ENCODE measurements around the gene SNTG2.
"Not testable (repeated sequence)": the region's sequence is repeated elsewhere in the genome, so short reads cannot be mapped to it uniquely, and the experiment has no call there.

SNTG2 gene

GRCh38 chr2:1387954-1388725, 437.5 kb downstream of the SNTG2 start:
- DNase-seq = not testable (repeated sequence)

GRCh38 chr2:1390118-1390517, 439.5 kb downstream of the SNTG2 start:
- not testable (repeated sequence) for DNase-seq

DNA sequence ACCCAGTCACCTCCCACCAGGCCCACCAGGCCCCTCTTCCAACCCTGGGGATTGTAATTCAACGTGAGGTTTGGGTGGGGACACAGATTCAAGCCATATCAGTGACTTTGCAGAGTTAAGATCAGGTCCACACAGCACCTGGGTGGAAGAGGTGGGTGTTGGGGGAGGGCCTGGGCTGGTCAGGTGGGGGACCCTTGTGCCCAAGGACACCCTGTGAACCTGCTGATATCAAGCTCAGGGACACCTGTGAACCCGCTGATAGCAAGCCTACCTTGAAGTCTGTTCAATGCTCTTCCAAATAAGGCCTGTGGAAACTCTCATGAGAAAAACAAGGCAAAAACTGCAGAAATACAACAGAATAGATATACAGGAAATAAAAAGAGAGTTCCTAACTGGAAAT, 442.7 kb downstream of the SNTG2 start:
- DNase-seq = no peak

DNA sequence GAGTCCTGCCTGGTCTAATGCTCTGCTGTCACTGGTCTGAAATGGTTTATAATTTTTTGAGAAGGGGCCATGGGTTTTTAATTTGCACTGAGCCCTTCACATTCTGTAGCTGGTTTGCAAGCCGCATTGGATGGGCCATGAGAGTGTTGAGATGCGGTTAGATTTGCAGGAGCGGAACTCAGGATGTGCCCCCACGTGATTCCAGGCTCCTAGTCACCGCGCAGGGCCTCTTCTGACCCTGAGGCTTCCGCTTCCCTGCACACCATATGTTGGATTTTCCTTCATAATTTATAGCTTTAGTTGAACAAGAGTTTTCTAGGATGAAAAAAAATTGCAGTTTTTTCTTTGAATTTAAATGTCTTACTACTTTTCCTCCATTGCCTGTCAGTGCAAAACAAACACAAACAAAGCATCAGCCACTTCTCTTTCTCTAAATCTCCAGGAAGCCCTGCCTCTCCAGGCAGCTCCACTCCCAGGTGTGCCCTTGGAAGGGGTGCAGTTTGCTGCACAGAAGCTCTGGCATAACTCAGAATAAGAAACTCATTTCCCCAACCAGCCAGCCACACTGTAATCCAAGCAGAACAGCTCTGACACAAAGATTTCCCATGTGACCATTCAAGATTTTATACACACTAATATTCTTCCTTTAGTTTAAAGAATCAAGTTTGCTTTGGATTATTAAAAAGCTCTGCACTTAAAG, 444.2 kb downstream of the SNTG2 start:
- DNase-seq = no peak

- no peak for DNase-seq
These were observed 446.7 kb downstream of the SNTG2 start for GRCh38 chr2:1397350-1397749.

DNA sequence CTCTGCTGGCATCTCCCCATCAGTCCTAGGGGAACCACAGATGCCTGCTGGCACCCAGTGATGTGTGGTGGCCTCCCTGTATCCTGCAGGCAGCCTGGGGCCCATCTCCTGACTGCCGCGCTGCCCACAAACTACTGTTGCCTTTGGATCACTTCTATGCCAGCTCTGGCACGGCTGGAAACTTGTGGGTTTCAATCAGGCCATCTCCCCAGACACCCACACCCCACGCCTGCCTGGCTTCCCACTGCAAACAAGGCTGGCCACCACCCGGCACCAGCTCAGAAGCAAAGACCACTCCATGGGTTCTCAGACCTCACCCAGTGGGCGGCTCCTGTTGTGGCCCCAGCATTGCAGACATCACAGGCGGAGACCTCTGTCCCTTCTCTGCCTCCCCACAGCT, 447.5 kb downstream of the SNTG2 start:
- no peak for DNase-seq

DNA sequence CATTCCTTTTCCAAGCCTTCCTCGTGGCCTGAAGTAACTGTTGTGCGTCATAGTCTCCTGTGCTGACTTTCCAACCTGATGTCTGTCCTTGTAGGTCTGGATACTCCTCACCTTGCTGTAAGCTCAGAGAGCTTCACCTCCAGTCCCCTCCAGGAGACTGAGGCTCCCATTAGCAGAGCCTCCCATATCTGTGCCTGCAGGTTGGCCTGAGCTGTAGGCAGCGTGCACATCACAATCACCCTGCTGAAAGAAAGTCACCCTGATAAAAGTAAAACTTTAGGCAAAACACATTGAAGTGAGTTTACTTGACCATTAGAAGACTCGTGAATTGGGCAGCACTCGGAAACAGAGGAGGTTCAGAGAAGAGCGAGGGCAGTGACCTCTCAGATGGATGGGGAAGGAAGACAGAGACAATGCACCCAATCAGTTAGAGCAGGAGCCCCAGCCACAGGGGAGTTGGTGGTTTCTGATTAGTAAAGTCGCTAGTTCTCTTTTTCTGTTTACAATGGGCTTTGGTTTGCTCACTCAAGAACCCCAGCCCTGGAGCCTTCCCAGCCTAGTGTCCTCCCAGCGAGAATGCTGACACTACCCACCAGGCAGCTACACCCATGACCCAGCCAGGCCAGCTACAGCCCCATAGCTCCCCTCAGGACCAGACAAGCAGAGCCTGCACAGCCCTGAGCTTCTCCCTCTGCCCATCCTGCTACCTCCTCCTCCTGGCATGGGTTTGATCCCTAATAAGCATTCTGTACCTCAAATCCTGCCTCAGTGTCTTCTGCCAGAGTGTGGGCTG, 450.5 kb downstream of the SNTG2 start:
- no peak for DNase-seq

- DNase-seq = no peak
These were observed 451.4 kb downstream of the SNTG2 start for GRCh38 chr2:1402064-1402463.

DNA sequence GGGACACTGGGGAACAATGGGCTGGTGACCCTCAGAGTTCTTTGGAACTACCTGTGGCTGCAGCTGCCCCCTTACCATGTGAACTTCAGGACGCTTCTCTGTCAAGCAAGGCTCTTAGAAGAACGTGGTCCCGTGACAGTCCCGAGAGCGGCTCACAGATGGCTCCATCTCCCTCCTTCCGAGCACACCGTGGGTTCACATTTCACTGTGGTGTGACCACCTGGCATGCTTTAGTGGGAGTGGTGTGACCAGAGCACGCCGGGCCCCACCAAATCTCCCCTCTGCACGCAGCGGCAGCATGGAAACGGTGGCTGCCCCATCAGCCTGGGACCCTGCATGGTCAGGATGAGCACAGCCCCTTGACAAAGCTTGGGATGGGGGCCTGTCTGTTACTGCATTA, 452.9 kb downstream of the SNTG2 start:
- no peak for DNase-seq

GRCh38 chr2:1405124-1405523, 454.5 kb downstream of the SNTG2 start:
- no peak for DNase-seq

- DNase-seq = no peak
These were observed 455.3 kb downstream of the SNTG2 start for GRCh38 chr2:1405967-1406366.

DNA sequence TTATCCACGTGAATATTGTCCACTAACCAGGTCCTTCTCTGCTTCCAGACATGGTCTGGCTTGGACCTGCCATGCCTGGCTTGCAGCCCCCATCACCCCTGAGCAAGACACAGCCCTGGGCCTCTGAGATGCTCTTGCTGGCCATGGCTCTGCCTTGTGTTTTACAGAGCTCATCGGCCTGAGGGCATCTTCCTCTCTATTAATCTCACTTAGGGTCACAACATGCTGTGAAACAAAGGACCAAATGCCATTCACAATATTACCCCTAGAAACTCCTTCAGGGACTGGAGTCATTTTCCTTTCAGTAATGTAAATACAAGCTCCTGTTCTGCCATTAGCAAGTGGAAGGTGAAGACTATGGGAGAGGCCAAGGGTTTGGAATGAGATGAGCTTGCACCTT, 455.8 kb downstream of the SNTG2 start:
- DNase-seq = no peak

GRCh38 chr2:1407950-1408675, 457.5 kb downstream of the SNTG2 start:
- DNase-seq = no peak

GRCh38 chr2:1413156-1413710, 462.6 kb downstream of the SNTG2 start, which contains the start of gene TPO:
Gene TPO (plus strand): TSS chr2:1413463. CDS start chr2:1414409, 946 bp downstream.
- DNase-seq = no peak

DNA sequence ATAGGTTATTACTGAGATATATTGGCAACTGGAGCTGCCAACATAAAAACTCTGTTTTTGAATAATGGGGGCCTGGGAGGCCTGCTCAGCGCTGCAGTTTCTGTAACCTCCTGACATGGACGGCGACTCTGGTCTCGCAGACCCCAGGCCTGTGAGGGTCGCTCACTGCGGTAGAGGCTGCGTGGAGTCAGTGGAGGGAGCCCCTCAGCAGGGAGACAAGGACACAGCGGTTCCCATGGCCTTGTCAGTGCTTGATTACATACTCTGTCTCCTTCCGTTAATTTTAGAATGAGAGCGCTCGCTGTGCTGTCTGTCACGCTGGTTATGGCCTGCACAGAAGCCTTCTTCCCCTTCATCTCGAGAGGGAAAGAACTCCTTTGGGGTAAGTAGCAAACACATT, 463.5 kb downstream of the SNTG2 start:
- no peak for DNase-seq

GRCh38 chr2:1414901-1415300, 464.3 kb downstream of the SNTG2 start:
- DNase-seq = not testable (repeated sequence)

GRCh38 chr2:1415501-1415900, 464.9 kb downstream of the SNTG2 start:
- DNase-seq = no peak

Data from fibroblast of skin of back (primary cell).